ENCODE measurements around the gene S1PR4.

DNA sequence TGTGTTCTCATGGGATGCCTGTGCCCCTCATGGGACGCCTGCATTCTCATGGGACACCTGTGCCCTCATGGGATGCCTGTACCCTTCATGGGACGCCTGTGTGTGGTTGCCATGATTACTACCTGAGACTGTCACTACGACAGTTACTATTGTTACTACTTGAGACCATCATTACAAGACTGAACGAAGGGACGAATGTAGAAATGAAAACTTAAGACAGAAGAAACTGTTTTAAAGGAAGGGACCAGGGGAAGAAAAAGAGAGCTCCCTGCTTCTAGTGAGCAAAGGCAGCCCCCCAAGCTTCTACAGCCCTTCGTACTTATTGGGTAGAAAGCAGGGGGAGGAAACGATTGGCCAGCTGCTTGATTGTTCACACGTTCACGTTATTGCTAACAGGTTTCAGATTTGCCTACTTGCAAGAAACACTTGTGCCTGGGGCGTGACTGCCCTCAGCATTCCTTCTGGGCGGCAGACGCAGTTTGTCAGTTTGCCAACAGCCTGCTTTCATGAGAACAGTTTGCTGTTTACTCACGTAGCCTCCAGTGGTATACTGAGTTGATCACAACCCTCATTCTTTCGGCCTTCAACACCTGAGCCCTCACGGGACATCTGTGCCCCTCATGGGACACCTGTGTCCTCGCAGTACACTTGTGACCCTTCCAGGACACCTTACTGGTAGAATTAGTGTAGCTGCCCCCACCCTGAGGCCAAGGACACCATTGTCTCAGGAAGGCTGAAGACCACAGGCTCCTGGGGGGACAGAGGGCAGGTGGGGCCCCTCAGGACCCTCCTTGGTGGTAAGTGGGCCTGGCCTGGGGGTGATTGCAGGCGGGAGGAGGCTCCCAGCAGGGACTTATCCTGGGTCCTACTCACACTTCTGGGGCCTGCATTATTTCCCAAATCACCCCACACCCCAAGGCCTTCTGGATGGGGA, 2.5 kb upstream of the S1PR4 start:
- TF ChIP-seq, protein P1, sequence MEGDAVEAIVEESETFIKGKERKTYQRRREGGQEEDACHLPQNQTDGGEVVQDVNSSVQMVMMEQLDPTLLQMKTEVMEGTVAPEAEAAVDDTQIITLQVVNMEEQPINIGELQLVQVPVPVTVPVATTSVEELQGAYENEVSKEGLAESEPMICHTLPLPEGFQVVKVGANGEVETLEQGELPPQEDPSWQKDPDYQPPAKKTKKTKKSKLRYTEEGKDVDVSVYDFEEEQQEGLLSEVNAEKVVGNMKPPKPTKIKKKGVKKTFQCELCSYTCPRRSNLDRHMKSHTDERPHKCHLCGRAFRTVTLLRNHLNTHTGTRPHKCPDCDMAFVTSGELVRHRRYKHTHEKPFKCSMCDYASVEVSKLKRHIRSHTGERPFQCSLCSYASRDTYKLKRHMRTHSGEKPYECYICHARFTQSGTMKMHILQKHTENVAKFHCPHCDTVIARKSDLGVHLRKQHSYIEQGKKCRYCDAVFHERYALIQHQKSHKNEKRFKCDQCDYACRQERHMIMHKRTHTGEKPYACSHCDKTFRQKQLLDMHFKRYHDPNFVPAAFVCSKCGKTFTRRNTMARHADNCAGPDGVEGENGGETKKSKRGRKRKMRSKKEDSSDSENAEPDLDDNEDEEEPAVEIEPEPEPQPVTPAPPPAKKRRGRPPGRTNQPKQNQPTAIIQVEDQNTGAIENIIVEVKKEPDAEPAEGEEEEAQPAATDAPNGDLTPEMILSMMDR (IDR thresholded peaks at IDR 0.05) = no peak
- TF ChIP-seq USF2 (CRISPR knock-in tag; IDR thresholded peaks at IDR 0.05) = no peak
- no peak for TF ChIP-seq ERG (CRISPR knock-in tag; IDR thresholded peaks at IDR 0.05)
- TF ChIP-seq, protein P2, sequence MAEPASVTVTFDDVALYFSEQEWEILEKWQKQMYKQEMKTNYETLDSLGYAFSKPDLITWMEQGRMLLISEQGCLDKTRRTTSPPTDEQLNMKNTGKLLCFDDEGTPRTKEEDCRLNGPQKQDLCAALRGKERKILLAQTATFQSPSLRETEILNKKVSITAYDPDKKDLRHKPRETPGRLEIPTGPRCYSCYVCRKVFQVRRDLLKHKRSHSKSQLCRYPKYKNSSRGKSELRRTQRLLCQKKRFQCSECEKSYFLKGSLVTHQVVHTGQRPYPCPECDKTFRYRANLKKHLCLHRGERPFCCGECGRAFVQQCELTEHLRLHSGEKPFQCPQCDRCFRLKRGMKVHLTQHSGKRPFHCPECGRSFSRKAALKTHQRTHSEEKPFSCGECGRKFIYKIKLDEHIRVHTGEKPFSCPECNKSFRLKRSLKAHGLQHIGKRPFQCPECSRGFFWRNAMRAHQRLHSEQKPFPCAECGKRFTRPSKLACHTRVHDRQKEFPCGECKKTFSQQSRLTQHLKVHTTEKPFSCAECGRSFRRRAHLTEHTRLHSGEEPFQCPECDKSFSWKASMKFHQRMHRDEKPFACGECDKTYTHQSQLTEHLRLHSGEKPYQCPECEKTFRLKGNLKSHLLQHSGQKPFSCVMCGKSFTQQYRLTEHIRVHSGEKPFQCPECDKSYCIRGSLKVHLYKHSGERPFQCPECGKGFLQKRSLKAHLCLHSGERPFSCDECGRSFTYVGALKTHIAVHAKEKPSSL (CRISPR knock-in tag; conservative IDR thresholded peaks at IDR 0.05) = no peak
- no peak for TF ChIP-seq MAX (CRISPR knock-in tag; IDR thresholded peaks at IDR 0.05)
- no peak for TF ChIP-seq IRF1 (CRISPR knock-in tag; IDR thresholded peaks at IDR 0.05)
- no peak for TF ChIP-seq ESRRA (CRISPR knock-in tag; IDR thresholded peaks at IDR 0.05; ENCODE audit: borderline replicate concordance)
- TF ChIP-seq ZBTB21 (CRISPR knock-in tag; IDR thresholded peaks at IDR 0.05; ENCODE audit: borderline replicate concordance) = no peak
- no peak for TF ChIP-seq ATF1 (CRISPR knock-in tag; IDR thresholded peaks at IDR 0.05)
- TF ChIP-seq, protein P3, sequence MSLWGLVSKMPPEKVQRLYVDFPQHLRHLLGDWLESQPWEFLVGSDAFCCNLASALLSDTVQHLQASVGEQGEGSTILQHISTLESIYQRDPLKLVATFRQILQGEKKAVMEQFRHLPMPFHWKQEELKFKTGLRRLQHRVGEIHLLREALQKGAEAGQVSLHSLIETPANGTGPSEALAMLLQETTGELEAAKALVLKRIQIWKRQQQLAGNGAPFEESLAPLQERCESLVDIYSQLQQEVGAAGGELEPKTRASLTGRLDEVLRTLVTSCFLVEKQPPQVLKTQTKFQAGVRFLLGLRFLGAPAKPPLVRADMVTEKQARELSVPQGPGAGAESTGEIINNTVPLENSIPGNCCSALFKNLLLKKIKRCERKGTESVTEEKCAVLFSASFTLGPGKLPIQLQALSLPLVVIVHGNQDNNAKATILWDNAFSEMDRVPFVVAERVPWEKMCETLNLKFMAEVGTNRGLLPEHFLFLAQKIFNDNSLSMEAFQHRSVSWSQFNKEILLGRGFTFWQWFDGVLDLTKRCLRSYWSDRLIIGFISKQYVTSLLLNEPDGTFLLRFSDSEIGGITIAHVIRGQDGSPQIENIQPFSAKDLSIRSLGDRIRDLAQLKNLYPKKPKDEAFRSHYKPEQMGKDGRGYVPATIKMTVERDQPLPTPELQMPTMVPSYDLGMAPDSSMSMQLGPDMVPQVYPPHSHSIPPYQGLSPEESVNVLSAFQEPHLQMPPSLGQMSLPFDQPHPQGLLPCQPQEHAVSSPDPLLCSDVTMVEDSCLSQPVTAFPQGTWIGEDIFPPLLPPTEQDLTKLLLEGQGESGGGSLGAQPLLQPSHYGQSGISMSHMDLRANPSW (CRISPR knock-in tag; conservative IDR thresholded peaks at IDR 0.05; ENCODE audit: low read depth) = no peak
- TF ChIP-seq NR2C2 (CRISPR knock-in tag; IDR thresholded peaks at IDR 0.05) = no peak
- no peak for TF ChIP-seq MLX (CRISPR knock-in tag; IDR thresholded peaks at IDR 0.05)
- TF ChIP-seq FOXP4 (CRISPR knock-in tag; IDR thresholded peaks at IDR 0.05) = no peak
